ENCODE measurements around the gene BTBD19. TPM values are rescaled to one million over a fixed set of nuclear protein-coding genes. Genes with fewer than 3 reads are reported as not detected.

Gene BTBD19
- total and polyA plus RNA-seq, 2 of the 4 experiments (the other 2 are of a cell fraction): 0.90 to 17.2 TPM

DNA sequence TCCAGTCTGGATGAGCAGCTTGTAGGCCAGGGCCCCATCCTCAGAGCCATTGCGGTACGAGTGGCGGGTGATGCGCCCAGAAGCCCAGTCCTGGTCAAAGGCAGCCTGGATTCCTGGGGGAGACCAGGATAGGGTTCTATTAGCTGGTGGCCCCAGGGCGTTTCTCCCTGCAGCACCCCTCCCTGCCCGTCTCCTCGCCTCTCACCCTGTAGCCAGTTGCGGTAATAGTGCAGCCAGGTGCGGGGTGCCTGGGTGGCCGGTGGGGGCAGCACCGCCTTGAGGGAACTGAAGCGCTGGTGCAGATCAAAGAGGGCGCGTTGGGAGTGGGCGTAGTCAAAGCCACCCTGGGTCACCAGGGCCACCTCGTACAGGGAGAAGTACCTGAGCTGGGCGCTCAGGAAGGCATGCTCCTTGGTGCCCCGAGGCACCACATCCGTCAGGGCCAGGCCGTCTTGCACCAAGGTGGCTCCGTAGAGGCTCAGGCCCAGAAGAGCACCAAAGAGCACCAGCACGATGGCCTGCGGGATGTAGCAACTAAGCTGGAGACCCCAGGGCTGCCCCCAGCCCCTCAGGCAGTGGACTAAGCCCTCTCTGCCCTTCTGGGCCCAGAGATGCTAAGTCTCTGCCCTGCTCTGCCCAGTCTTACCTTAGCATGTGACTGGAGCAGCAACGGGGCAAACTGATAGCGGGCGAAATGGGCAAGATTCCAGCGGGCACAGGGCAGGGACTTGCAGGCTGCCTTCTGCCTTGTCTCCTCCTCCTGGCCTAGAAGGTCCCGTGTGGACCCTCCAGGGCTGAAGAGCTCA, 19.1 kb downstream of the BTBD19 start:
- in situ Hi-C loops (cut with MboI; ENCODE audit: low sequenced_read_pairs): no loop called here
- no peaks in the 10 kb centered on the region for H3K9me1 ChIP-seq (ENCODE audit: insufficient read depth, low read length)

More for the DNA sequence above, 19.1 kb downstream of the BTBD19 start:
- H3K9me3 ChIP-seq (ENCODE audit: control insufficient read depth, insufficient read depth, low read length): no peaks in the 10 kb centered on the region
- no peak overlapping the region for H4K5ac ChIP-seq (ENCODE audit: low read depth, low read length)
- ATAC-seq (ENCODE audit: low read depth): no peak
- CTCF ChIA-PET: interaction anchor here (1.6 kb wide), 1 partner anchor 19 kb away, joined by 3 read pairs; the partner anchor contains the start of gene BTBD19
- H4K20me1 ChIP-seq (ENCODE audit: insufficient read depth, low read length): no peaks in the 10 kb centered on the region
- DNase-seq: no peak
- H2AK5ac ChIP-seq (ENCODE audit: low read depth, low read length): no peak overlapping the region
- intact Hi-C loops (cut with micrococcal nuclease): no loop called here
- H4K91ac ChIP-seq (ENCODE audit: insufficient read depth, low read depth, low read length): no peak overlapping the region
- no peak overlapping the region for H2BK15ac ChIP-seq (ENCODE audit: low read depth, low read length)
- dilution Hi-C loops (cut with HindIII; ENCODE audit: low sequenced_read_pairs, unreplicated experiment): no loop called here
- no peak overlapping the region for H3K4me2 ChIP-seq (ENCODE audit: low read depth, low read length)
- H3K56ac ChIP-seq (ENCODE audit: extremely low read depth, insufficient read depth, low read length): no peak overlapping the region
- H2BK5ac ChIP-seq (ENCODE audit: low read depth, low read length, poor library complexity, severe bottlenecking): no peak overlapping the region
- H3K4ac ChIP-seq (ENCODE audit: low read depth, low read length): no peak overlapping the region
- no TSS peak for BruUV-seq (replicated peaks)
- no peak overlapping the region for H3K27ac ChIP-seq (ENCODE audit: insufficient read depth, low read length)
- 95% methylated on average over 17 of the region's 28 CpGs; no CpG with 5 or more reads in 1 of the 2 experiments for WGBS, 2 experiments (ENCODE audit: extremely low coverage in 2 of 2, insufficient read length in 1 of 2)
- no peaks in the 10 kb centered on the region for H3K36me3 ChIP-seq (ENCODE audit: control insufficient read depth, insufficient read depth, low read length)
- no peak overlapping the region for H2BK20ac ChIP-seq (ENCODE audit: low read depth, low read length)
- no peak overlapping the region for H3K9ac ChIP-seq (ENCODE audit: low read depth, low read length)
- POLR2A ChIA-PET (ENCODE audit: unreplicated experiment): no interaction called here
- no peak overlapping the region for H2BK120ac ChIP-seq (ENCODE audit: low read depth, low read length)
- H3K18ac ChIP-seq (ENCODE audit: low read depth, low read length): no peak overlapping the region
- H3K79me1 ChIP-seq (ENCODE audit: low read depth in 1 of 2, low read length in 2 of 2): no peaks in the 10 kb centered on the region
- H3K4me3 ChIP-seq (ENCODE audit: insufficient read depth, low read depth, low read length): no peak overlapping the region
- H3K14ac ChIP-seq (replicated peaks; ENCODE audit: low read depth, low read length): no peak overlapping the region
- H4K8ac ChIP-seq (ENCODE audit: low read depth in 2 of 2, low read length in 2 of 2): no peak overlapping the region
- no peaks in the 10 kb centered on the region for H3K27me3 ChIP-seq (ENCODE audit: control insufficient read depth, insufficient read depth, low read length)
- no peaks in the 10 kb centered on the region for H3K4me1 ChIP-seq (ENCODE audit: control insufficient read depth, insufficient read depth, low read length)
- no peak overlapping the region for H3K23ac ChIP-seq (ENCODE audit: low read depth, low read length)
- peak overlapping the region; percentile 42 for H2AK9ac ChIP-seq (replicated peaks; ENCODE audit: low read depth, low read length, poor library complexity)
- TF ChIP-seq CHD1 (IDR thresholded peaks at IDR 0.05; ENCODE audit: low read depth, low read length) (no peak), MXI1 (IDR thresholded peaks at IDR 0.05; ENCODE audit: borderline replicate concordance, low read depth, low read length) (no peak), BHLHE40 (IDR thresholded peaks at IDR 0.05; ENCODE audit: low read depth, low read length) (no peak), FOS (IDR thresholded peaks at IDR 0.05; ENCODE audit: low read depth, low read length) (no peak), MAZ (IDR thresholded peaks at IDR 0.05; ENCODE audit: borderline replicate concordance, low read depth, low read length) (no peak), MAFK (IDR thresholded peaks at IDR 0.05; ENCODE audit: low read depth, low read length) (no peak), RFX5 (IDR thresholded peaks at IDR 0.05; ENCODE audit: low read depth, low read length) (no peak), NFE2L2 (IDR thresholded peaks at IDR 0.05; ENCODE audit: low read depth, low read length) (no peak), RCOR1 (IDR thresholded peaks at IDR 0.05; ENCODE audit: insufficient replicate concordance, low read length) (no peak), RAD21 (IDR thresholded peaks at IDR 0.05; ENCODE audit: low read length) (no peak)
- TF ChIP-seq, protein P1, sequence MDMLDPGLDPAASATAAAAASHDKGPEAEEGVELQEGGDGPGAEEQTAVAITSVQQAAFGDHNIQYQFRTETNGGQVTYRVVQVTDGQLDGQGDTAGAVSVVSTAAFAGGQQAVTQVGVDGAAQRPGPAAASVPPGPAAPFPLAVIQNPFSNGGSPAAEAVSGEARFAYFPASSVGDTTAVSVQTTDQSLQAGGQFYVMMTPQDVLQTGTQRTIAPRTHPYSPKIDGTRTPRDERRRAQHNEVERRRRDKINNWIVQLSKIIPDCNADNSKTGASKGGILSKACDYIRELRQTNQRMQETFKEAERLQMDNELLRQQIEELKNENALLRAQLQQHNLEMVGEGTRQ (IDR thresholded peaks at IDR 0.05; ENCODE audit: low read depth, low read length): no peak
- TF ChIP-seq, protein P2, sequence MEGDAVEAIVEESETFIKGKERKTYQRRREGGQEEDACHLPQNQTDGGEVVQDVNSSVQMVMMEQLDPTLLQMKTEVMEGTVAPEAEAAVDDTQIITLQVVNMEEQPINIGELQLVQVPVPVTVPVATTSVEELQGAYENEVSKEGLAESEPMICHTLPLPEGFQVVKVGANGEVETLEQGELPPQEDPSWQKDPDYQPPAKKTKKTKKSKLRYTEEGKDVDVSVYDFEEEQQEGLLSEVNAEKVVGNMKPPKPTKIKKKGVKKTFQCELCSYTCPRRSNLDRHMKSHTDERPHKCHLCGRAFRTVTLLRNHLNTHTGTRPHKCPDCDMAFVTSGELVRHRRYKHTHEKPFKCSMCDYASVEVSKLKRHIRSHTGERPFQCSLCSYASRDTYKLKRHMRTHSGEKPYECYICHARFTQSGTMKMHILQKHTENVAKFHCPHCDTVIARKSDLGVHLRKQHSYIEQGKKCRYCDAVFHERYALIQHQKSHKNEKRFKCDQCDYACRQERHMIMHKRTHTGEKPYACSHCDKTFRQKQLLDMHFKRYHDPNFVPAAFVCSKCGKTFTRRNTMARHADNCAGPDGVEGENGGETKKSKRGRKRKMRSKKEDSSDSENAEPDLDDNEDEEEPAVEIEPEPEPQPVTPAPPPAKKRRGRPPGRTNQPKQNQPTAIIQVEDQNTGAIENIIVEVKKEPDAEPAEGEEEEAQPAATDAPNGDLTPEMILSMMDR (conservative IDR thresholded peaks at IDR 0.05; ENCODE audit: low read depth, low read length): no peak
- TF ChIP-seq, protein P3, sequence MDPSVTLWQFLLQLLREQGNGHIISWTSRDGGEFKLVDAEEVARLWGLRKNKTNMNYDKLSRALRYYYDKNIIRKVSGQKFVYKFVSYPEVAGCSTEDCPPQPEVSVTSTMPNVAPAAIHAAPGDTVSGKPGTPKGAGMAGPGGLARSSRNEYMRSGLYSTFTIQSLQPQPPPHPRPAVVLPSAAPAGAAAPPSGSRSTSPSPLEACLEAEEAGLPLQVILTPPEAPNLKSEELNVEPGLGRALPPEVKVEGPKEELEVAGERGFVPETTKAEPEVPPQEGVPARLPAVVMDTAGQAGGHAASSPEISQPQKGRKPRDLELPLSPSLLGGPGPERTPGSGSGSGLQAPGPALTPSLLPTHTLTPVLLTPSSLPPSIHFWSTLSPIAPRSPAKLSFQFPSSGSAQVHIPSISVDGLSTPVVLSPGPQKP (IDR thresholded peaks at IDR 0.05; ENCODE audit: borderline replicate concordance, low read depth, low read length): no peak
- H2AFZ ChIP-seq (replicated peaks; ENCODE audit: low read length, poor library complexity): no peak overlapping the region

Data from IMR-90 (cell line).